Measurements from ENCODE around the gene CACFD1.
"Not testable (repeated sequence)": the region's sequence is repeated elsewhere in the genome, so short reads cannot be mapped to it uniquely, and the experiment has no call there.

CACFD1 gene

DNA sequence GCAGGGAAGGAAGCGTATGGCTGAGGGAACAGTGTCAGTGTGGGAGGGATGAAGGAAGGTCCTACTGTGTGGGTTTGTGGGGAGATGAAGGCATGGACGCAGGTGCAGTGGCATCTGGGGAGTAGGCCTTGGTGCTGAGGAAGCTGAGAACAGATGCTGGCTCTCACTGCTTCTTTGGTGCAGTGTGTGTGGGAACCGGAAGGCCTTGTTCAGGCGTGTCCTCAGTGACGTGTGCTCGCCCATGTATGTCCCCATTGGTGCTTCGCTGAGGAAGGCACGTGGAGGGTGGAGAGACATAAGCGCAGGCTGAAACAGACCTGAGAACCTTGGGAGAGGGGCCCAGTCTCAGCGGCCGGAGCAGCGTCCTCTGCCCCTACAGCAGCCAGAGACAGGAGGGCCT, 18.9 kb upstream of the CACFD1 start:
- no peak for DNase-seq (ENCODE audit: low spot score)

DNA sequence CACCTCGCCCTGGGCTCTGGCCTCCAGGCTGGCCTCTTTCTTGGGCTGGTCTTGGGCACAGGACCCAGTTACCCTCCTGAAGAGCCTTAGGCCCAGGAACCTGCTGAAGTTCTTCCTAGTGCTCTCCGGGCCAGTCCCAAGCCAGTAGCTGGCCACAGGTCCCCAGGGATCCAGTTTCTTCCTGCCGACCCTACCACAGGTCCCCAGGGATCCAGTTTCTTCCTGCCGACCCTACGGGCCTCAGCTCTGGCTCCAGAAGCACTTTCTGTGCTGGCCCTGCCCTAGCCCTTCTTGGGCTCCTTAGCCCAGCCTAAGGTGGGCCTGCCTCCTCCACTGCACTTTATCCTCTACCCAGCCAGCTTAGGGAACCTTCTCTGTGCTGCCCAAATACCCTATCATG, 18.2 kb upstream of the CACFD1 start:
- no peak for DNase-seq (ENCODE audit: low spot score)

DNA sequence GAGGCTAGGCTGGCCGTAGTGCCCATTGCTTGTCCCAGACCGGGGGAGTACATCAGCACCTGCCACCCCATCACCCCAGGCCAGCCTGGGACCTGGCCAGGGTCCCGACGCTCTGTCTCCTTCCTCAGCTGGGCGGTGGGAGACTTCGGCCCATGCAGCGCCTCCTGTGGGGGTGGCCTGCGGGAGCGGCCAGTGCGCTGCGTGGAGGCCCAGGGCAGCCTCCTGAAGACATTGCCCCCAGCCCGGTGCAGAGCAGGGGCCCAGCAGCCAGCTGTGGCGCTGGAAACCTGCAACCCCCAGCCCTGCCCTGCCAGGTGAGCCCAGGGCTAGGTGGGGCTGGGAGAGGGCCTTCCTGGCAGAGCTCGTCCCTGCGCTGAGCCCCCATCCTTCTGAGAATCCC, 16.5 kb upstream of the CACFD1 start:
- DNase-seq (ENCODE audit: low spot score), result no peak

DNA sequence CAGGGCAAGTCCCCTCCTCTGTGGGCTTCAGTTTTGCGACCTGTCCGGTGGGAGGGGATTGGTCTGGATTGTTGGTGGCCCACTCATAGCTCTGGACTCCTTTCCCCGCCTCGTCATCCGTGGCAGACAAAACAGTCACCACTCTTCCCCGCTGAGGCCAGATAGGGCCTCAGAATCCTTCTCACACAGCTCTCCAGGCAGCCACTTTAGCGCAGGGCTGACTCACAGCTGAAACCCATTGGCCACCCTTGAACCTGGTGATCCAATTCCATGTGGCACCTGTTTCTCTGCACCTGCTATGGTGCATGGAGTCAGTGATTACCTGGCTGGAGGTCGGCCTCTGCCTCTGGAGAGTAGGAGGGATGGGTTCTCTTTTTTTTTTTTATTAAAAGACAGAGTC, 15.8 kb upstream of the CACFD1 start:
- no peak for DNase-seq (ENCODE audit: low spot score)

DNA sequence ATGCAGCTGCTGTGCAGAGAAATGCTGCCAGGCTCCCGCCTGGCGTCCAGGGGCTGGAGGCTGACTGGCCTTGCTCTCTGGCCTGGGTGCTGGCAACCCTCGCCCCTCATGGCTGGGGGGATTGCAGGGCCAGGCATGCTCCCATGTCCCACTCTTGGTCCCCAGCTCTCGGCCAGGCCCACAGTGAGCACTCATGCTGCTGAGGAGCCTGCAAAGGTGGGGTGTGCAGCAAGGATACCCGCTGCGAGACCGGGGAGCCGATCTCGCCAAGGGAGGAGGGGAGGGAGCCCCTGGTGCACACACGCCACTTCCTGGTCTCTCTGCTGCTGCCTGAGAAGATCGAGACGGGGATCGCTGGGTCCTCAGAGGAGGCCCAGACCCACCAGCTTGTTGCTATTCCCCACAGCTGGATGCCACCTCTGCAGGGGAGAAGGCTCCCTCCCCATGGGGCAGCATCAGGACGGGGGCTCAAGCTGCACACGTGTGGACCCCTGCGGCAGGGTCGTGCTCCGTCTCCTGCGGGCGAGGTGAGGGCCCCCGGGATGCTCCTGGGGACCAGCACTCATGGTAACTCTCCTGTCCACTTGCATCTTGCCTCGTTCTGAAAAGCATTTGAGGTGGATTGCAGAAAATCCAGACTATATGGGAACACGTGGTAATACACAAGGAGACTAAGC, 14.3 kb upstream of the CACFD1 start:
- DNase-seq (ENCODE audit: low spot score), result no peak

DNA sequence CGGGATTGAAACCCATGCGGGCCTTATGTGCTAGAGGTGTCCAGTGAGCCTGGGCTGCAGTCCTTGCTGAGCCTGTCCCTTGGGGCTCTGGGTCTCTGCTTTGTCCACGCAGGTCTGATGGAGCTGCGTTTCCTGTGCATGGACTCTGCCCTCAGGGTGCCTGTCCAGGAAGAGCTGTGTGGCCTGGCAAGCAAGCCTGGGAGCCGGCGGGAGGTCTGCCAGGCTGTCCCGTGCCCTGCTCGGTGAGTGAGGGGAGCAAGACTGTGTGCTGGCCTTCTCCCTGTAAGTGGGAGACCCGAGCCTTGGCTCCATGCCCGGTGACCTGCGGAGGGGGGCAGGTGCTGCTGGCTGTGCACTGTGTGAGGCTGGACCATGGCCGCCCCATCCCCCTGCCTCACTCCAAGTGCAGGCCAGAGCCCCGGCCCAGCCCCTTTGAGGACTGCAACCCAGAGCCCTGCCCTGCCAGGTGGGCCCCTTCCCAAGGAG, 11.2 kb upstream of the CACFD1 start:
- no peak for DNase-seq (ENCODE audit: low spot score)

DNA sequence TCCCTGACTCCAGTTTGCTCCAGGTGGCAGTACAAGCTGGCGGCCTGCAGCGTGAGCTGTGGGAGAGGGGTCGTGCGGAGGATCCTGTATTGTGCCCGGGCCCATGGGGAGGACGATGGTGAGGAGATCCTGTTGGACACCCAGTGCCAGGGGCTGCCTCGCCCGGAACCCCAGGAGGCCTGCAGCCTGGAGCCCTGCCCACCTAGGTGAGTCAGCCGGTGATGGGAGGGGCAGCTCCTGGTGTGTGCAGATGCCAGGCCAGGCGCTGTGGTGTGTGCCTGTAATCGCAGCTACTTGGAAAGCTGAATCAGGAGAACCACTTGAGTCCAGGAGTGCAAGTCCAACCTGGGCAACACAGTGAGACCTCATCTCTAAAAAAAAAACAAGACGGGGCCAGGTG, 10.0 kb upstream of the CACFD1 start:
- no peak for DNase-seq (ENCODE audit: low spot score)

DNA sequence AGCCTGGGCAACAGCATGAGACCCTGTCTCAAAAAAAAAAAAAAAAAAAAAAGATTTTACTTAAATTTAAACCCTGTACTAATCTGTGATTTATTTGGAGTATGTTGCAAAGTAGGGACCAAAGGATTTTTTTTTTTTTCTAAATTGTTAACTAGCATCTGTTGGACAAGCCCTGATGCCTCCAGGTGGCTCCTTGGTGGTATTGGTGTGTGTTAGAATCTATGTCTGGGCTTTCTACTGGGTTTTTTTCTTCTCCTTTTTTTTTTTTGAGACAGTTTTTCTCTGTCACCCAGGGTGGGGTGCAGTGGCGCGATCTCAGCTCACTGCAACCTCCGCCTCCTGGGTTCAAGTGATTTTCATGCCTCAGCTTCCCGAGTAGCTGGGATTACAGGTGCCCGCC, 7.9 kb upstream of the CACFD1 start:
- DNase-seq (ENCODE audit: low spot score), result not testable (repeated sequence)

DNA sequence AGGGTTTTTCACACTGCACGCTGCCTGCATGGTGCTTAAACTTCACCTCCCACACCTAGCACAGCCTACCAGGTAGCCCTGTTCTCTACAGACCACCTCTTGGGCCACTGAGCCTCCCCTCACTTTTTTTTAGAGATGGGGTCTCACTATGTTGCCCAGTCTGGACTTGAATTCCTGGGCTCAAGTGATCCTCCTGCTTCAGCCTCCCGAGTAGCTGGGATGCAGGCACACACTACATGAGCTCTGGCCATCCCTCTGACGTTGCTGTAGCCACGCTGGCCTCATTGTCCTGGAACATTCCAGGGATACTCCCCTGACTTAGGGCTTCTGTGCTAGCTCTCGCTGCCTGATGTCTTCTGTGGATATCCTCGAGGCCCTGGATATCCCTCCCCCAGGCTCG, 7.2 kb upstream of the CACFD1 start:
- DNase-seq (ENCODE audit: low spot score), result no peak

DNA sequence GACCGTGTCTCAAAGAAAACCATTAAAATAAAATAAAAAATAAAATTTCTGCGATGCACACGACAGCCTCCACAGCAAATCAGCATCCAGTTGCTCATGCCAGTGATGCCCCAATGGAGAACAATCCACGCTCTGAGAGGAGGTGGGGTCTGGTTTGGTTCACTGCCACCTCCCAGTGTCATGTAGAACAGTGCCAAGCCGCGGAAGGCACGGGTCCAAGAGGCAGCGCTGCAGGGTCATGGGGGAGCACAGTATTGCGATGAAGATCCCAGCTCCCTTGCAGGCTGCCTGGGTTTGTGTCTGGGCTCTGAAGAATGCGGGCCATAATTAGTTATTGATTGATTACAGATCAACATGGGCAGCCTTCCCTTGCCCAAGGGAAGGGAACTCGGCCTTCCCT, 6.1 kb upstream of the CACFD1 start:
- DNase-seq (ENCODE audit: low spot score), result no peak

DNA sequence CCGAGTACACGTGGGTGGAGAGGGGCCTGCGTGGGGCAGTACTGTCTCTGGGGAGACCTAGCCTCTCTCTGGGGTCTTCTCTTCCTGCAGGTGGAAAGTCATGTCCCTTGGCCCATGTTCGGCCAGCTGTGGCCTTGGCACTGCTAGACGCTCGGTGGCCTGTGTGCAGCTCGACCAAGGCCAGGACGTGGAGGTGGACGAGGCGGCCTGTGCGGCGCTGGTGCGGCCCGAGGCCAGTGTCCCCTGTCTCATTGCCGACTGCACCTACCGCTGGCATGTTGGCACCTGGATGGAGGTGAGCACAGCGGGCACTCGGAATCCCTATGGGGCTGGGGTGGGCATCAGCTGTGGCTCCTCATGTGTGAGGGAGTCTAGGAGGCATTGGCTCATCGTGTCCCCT, 5.5 kb upstream of the CACFD1 start:
- DNase-seq (ENCODE audit: low spot score), result no peak

DNA sequence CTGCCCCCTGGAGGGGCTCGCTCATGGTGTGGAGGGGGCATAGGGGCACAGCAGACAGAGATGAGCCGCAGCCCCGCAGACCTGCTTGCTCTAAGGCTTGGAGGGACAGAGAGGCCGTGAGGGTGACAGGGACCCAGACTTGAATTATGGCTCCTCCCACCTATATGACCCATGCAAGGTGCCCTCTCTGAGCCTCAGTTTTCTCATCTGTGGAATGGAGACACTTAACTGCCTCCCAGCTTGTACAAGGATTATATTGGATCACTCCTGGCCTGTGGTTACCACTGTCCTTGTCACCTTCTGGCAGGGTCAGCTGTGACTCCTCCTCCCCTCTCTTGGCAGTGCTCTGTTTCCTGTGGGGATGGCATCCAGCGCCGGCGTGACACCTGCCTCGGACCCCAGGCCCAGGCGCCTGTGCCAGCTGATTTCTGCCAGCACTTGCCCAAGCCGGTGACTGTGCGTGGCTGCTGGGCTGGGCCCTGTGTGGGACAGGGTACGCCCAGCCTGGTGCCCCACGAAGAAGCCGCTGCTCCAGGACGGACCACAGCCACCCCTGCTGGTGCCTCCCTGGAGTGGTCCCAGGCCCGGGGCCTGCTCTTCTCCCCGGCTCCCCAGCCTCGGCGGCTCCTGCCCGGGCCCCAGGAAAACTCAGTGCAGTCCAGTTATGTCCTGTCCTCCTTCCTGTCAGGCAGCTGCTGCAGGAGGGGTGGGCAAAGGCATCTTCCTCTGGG, 4.7 kb upstream of the CACFD1 start:
- no peak for DNase-seq (ENCODE audit: low spot score)

DNA sequence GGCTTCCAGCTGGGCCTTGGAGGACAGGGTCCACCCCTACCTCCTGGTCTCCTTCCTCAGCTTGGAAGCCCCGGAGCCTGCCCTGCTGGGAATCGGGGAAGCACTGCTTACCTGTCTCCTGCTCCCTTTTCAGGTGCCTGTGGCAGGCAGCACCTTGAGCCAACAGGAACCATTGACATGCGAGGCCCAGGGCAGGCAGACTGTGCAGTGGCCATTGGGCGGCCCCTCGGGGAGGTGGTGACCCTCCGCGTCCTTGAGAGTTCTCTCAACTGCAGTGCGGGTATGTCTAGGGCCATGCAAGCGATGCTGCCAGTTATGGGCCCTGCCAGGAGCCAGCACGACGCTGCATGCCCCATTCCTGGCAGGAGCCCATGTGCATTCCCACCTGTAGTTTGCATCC, 3.8 kb upstream of the CACFD1 start:
- DNase-seq (ENCODE audit: low spot score), result no peak

DNA sequence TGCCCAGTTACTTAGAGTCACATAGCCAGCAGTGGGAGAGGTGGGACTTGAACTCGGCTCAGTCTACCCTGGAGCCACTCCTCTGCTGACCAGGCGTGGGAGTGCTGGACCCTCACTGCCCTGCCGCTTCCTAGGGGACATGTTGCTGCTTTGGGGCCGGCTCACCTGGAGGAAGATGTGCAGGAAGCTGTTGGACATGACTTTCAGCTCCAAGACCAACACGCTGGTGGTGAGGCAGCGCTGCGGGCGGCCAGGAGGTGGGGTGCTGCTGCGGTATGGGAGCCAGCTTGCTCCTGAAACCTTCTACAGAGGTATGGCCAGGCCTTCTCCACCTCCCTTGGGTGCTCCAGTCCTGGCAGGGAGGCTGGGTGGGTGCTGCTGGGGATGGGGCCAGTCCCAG, 3.4 kb upstream of the CACFD1 start:
- DNase-seq (ENCODE audit: low spot score), result no peak

DNA sequence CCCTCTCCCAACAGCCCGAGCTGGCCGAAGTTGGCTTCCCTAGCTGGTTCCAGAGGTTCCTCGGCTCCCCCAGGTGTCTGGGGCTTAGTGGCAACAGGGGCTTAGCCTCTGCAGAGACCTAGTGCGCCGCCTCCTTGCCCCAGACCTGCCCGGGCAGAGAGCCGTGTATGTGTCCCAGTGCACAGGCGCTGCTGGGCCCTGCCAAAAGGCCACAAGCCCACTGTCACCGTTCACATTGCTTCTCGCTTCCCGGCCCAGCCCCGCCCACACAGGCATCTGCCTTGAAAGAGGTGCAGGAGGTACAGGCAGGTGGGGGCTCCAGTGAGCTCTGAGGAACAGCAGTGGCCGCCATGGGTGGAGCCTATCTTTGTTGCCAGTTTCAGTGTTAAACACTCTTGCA, 2.5 kb upstream of the CACFD1 start:
- no peak for DNase-seq (ENCODE audit: low spot score)

DNA sequence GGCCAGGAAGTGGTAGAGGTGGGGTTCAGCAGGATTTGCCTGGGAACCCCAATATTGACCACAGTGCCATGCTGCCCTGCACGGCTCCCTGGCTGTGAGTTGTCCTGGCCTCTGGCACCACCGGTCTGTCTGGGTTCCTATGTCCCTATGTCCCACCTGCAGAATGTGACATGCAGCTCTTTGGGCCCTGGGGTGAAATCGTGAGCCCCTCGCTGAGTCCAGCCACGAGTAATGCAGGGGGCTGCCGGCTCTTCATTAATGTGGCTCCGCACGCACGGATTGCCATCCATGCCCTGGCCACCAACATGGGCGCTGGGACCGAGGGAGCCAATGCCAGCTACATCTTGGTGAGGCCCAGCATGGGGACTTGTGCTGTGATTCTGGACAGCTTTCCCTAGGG, 2.0 kb upstream of the CACFD1 start:
- no peak for DNase-seq (ENCODE audit: low spot score)

DNA sequence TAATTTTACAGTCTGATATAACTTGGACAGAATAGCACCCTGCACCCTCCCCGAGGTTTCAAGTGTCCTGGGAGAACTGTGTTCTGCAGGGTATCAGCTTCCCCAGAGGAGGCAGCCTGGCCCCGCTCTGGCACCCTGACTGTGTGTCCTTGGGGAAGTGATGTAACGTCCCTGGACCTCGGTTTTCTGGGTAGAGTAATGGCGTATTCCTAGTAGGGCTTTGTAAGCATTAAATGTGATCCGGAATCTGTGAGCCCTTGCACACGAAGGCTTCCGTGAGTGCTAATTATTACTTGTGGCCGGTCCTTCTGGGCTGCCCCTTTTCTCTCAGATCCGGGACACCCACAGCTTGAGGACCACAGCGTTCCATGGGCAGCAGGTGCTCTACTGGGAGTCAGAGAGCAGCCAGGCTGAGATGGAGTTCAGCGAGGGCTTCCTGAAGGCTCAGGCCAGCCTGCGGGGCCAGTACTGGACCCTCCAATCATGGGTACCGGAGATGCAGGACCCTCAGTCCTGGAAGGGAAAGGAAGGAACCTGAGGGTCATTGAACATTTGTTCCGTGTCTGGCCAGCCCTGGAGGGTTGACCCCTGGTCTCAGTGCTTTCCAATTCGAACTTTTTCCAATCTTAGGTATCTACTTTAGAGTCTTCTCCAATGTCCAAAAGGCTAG, 1.0 kb upstream of the CACFD1 start:
- DNase-seq (ENCODE audit: low spot score), result no peak

DNA sequence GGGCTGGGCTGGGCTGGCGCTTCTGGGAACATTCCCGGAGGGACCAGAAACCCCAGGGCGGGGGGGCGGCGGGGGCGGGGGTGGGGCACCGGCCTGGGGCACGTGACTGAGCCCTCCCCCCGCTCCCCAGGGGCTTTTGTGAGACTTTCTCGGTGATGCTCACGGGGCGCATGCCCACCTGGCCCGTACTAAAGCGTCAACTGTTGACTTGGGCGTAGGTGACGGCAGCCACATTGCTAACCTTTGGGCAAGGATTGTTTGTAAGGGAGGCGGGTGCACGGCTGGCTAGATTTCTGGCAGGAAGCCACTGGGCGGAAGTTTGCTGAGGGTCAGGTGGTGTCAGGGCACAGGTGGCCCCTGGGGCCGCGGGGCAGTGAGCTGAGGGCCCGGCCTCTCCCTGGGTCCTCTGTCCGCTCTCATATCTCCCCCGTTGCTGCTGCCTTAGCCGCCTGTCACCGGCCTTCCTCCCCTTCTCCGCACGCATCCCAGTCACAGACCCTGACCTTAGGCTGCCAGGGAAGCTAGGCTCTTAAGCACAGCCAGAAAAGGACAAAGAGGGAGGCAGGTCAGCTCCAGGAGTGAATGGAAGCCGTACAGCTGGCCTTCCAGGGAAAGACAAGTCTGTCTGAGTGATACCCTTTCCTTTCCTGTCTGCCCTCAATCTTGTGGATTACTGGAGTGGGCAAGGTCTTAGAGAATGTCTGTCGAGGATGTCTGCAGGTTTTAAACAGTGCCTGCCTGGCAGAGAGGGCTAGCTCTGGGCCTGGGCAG, 812 bp downstream of the CACFD1 start:
- no peak for DNase-seq (ENCODE audit: low spot score)

DNA sequence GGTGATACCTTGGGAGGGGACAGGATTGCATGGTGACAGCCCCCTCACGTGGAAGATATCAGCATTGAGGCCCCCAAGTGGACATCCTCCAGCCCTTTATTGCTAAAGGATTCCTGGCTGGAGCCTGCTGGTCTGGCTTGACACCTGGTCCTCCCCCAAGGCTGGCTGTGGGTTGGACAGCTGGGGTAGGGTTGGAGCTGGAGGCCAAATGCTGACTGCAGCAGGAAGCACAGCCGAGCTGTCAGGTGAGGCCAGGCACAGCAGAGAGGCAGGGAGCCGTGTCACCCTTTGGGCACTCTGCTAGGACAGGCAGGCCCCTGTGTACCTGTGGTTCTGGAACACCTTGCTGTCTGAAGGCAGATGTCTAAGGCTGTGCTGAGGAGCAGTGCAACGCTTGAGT, 2.2 kb downstream of the CACFD1 start:
- no peak for DNase-seq (ENCODE audit: low spot score)

DNA sequence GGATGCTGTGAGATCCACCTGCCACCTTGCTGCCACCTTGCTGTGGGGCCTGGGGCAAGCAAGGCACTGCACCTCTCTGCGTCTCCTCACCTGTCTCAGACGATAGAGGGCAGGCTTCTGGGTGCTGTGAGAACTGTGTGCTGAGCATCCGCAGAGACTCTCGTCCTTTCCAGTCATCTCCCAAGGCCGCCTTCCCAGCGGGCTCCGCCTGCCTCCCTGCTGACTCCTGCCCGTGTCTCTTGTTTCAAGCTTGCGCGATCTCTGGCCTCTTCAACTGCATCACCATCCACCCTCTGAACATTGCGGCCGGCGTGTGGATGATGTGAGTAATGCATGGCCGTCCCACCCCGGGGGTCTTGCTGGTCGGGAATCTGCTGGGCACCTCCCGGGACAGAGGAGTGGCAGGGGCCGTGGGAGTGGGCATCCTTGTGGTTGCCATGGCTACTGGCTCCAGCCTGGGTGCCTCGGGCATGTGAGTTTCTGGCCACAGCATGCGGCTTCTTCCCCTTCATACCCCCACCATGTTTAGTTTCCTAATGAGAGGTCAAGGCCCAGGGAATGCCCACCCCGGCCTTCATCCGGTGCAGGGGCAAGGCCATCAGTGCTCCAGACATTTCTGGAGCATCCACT, 3.6 kb downstream of the CACFD1 start:
- no peak for DNase-seq (ENCODE audit: low spot score)

DNA sequence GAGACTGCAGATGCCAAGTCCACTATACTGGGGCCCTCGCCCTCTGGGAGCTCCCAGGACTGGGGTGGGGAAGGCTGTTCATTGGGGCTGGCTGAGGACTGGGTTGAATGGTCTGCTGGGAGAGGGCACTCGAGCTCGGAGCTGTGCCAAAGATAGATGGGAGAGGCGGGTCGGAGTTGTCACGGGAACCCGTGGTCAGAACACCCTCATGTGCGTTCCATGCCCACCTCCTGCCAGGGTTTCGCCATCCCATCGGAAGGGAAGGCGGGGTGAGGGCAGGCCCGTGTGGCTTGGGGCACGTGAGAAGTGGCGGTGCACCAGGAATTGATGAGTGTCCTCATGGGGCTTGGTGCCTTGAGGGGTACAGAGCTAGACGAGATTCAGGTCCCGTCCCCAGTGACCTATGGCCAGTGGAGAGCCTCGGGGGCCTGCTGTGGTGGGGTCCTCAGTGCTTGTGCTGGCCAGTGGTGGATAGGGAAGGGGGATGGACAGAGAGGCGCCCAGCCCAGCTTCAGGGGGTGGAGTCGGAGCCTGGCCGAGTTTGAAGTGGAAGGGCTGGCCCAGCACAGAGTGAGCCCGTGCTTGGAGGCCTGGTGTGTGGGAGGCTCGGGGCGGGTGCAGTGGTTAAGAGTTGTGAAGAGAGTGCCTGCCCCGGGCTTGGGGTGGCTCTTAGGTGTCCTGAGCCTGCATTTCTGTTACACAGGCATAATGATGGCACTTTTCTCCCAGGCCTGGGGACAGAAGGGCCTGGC, 4.3 kb downstream of the CACFD1 start:
- no peak for DNase-seq (ENCODE audit: low spot score)

Data from activated CD4-positive, alpha-beta T cell treated with anti-CD3 and anti-CD28 coated beads, Interleukin-2, Interleukin-4, amounts not matched to agents 100 ng/mL and 50 ng/mL, durations not matched to agents 16 hours and 8 hours (primary cell).